Hematopoietic multipotent progenitor cell treated with erythropoietin and hydrocortisone succinate and interleukin-3 and kit ligand, for 6 days (in vitro differentiated cells): ENCODE data around the gene UBE2N.
"Not testable (repeated sequence)": the region's sequence is repeated elsewhere in the genome, so short reads cannot be mapped to it uniquely, and the experiment has no call there.

Experiments
- DNase-seq: peaks from one replicate; pipeline ENCODE4 v3.0.0-alpha.2; 2015

The UBE2N gene

DNA sequence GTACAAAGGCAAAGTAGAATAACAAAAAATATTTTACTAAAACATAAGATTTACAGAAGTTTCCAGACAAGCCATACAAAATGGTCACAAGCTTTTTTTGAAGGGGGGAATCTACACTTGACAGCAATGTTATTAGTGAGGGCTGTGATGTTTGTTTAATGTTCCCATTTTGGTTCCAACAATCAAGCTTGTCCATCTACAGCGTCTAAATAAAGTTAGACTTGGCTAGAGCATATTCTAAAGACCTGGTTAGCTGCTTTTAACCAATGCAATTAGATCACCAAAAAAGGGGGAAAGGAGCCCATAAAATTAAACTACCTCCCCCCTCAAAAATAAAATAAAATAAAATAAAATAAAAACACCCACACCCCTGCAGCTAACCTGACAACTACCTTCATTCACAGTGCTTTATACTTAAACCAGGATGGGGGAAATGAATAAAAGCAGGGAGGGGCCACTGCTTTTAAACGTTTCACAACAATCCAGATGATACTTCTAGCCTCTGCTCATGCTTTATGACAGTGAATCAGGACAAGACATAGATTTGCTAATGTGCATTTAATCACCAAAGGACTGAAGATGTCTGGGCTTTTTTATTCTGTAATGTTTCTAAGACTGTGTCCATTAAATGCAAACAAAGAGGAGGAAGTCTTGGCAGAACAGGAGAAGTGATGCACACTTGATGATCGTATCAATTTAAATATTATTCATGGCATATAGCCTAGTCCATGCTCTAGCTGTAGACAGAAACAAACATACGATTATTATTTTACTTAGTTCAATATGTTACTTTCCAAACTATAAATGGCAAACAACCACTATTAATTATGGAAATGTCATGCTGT is 32.2 kb downstream of the UBE2N start:
- DNase-seq = not testable (repeated sequence)

DNA sequence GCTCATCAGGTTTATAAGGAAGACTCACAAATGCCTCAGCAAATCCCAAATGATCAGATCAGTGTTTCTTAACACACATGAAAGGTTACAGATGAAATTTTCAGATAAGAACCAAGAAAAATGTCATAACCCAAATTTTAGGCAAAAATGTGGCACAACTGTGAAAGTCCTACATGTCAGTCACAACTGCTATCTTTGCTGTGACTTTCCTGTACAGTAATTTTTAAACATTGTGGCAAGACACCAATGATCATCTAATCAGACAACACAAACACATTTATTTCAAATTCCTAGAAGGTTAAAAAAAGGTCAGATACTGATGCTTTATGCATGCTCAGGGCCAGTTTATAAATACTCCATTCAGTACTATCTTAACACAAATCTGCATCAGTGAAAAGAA is 32.9 kb downstream of the UBE2N start:
- DNase-seq = no peak

DNA sequence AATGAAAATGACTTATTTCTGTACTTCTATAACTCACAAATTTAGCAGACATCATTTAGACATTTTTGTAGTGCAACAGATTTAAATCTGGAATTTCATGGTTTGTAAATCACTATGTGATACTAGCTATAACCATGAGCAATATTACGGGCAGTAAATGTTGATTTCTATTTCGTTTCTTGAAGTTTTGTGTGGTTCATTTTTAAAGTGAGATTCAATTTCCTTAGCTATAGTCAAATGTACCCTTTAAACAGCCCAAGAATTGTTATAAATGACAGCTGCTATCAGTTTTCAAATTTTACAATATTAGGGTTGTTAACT is 33.8 kb downstream of the UBE2N start:
- no peak for DNase-seq

- DNase-seq = no peak
Observed at GRCh38 chr12:93407054-93407962, 34.4 kb downstream of the UBE2N start.

GRCh38 chr12:93404961-93405849 is 36.5 kb downstream of the UBE2N start:
- DNase-seq = no peak

DNA sequence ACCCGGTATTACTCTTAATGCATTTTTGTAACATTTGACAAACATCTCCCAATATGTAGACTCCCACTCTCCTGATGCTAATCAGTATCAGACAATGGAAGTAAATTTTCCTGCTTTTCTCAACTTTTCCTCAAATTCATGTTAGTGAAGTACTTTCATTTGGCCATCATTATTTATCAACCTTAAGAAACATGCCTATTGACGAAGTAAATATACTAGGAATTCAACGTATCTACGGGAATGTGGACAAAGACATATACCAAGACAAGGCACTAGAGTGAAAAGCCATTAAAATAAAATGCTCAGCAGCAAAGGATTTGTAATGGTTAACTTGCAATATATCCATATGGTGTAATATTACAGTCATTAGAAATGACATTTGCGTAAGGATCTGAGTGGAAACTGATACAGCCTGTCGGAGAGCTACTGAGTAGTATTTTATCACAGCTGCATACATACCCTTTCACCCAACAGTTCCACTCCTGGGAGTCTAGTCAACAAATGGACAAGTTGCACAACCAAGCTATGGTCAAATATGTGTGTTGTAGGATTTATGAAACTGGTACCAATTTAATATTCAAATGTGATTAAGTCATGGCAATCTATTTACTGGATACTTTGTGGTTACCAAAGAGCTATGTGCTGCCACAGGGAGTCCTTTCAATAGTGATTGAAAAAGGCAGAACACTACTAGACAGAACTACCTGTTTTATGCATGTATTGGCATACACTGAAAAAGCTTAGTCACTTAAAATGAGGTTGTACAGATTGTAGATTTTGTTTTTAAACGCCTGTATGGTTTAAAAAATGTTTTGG is 37.6 kb downstream of the UBE2N start:
- no peak for DNase-seq

- DNase-seq = no peak
Observed at GRCh38 chr12:93402333-93403311, 39.1 kb downstream of the UBE2N start.

DNA sequence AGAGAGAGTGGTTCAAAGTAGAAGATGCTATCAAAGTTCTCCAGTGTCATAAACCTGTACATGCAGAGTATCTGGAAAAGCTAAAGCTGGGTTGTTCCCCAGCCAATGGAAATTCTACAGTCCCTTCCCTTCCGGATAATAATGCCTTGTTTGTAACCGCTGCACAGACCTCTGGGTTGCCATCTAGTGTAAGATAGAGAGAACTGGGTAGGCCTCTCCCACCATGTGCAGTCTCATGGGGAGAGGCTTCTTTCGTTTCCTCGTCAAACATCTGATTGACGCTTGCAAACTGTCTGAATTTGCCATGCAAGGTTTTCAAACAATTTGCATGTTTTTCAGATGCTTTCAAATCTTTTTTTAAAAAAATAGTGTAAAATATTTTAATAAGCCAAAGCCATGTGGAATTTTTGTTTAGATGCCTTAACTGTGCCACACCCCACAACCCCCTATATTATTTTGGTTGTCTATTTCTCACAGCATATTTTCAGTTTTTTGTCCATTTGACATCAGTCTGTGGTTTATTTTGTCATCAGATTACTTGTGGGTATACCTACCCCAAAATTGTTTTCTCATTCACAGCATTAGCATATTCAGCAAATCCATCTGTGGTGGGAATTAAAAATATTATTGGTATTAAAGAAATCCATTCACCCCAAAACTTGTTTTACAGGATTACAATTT is 42.4 kb downstream of the UBE2N start:
- DNase-seq = not testable (repeated sequence)

- DNase-seq = no peak
Observed at GRCh38 chr12:93397412-93397811, 44.3 kb downstream of the UBE2N start.

GRCh38 chr12:93393425-93393824 is 48.3 kb downstream of the UBE2N start:
- DNase-seq = no peak

DNA sequence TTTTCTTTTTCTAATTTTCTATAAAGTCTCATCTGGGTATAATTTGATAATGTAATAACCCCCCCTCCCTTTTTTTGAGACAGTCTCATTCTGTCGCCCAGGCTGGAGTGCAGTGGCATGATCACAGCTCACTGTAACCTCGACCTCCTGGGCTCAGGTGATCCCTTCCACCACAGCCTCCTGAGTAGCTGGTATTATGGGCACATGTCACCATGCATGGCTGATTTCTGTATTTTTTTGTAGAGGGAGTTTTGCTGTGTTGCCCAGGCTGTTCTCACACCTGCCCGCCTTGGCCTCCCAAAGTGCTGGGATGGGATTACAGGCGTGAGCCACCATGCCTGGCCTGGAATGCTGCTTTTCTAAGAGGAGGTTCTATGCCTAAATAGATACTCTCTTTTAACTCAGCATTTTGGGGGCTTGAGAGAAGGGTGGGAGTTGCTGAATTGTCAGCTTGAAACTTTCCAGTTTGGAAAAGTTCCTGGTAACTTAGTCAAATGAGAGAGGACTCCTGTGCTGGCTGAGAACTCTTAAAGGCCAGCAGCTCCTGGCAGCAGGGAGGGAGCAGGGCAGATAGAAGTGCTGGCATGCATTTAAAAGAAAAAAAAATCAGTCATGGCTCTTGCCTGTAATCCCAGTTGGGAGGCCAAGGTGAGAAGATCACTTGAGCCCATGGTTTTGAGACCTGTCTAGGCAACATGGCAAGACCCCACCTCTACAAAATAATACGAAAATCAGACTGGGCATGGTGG is 51.0 kb downstream of the UBE2N start:
- DNase-seq = no peak

DNA sequence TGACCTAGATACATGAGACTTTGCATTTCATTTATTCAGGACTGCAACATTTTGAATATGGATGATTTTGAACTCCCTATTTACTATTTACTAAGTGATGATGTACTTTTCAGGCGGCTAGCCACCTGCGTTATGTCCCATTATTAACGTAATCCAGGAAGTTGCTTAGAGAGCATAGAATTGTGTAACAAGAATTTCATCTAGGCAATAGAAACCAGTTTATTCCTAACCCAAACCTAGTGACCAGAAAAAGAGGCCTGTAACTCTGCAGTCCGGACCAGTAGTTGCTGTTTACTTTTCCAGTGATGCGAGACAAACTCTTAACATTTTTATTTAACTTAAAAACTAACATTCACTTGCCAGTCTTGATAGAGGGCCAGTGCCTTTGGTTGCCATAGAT is 51.7 kb downstream of the UBE2N start:
- no peak for DNase-seq

GRCh38 chr12:93387780-93388179 is 54.0 kb downstream of the UBE2N start:
- peak; percentile 34 for DNase-seq

- not testable (repeated sequence) for DNase-seq
Observed at GRCh38 chr12:93381976-93382437, 59.7 kb downstream of the UBE2N start.

DNA sequence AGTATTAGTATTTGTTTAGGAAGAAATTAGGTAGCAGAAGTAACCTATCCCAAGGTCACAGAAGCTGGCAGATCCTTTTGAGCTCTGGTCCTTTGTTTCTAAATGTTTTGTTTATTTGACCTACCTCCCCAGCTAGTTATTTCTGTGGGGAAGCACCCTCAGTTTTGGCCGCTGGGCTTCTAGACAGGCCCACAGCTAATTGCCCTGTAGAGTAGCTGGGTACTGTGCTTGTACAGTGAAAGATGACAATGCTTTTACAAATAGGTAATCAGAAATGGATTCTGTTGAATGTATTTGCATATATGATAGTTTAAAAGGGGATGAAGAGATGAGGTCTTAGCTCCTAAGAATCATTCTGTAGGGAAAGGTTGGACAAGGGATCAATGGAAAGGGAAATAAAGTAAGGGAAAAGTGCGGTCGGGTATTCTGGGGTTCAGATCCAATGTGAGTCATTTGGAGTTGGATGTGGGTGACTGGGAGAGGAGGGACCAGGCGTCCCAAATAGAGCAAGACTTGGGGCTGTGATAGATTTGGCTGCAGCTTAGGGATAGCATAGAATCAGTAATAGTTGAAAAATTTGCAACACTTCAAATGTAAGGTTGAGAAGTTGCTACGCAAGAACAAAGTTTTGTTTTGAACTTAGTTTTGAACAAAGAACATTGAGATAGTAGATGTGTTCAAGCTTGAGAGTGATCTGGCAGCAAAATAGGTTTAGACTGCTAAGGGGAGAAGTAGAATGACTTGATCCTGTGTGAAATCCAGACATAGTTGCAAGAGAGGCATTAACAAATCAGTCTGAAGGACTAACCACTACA is 60.4 kb downstream of the UBE2N start:
- no peak for DNase-seq

DNA sequence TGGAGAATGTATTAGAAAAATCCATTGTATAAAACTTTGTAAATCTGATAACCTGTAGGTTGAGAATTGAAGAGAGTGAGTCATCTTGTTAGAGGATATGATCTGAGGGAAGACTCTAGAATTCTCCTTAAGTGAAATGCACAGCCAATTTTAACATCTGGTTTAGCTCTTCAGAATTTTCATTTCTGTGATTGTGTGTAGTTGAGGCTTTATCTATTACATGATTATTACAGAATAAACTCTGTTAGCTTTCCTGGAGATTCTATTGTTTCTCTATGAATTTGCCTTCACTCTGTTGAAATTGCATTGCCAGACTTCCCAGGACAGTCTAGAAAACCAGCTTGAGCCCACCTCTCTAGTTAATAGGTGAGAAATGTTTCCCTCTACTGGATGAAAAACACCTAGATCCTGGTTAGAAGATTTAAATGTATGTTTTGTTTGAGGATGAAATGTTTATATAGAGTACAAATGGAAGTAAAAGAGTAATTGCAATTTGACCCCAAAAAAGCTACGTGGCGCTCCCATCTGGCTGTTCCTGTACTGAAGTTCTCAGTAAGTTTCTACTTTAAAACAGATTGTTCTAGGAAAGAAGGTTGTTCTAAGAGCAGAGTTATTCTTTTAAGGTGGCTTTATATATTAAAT is 61.1 kb downstream of the UBE2N start:
- peak; percentile 49 for DNase-seq

- no peak for DNase-seq
Observed at GRCh38 chr12:93379981-93380361, 61.8 kb downstream of the UBE2N start.
